Ascending aorta (tissue), 2 donors: ENCODE data around the gene IFNL1. TPM values are rescaled to one million over a fixed set of nuclear protein-coding genes. Genes with fewer than 3 reads are reported as not detected.

Source experiments
- DNase-seq, 2 donors: peaks; one replicate each; pipeline ENCODE4 v3.0.0-alpha.2; 2019; ENCODE audit warnings: low spot score in 2 of 2
- H3K27ac ChIP-seq, 2 donors: fragments of 200-600 bp; sonication (generic); one replicate each; pipeline ENCODE4 v1.5.1; 2016 to 2017; ENCODE audit warnings: mild to moderate bottlenecking in 1 of 2
- H3K27me3 ChIP-seq: fragments of 200-600 bp; sonication (generic); one replicate; pipeline ENCODE4 v1.5.1; 2017
- H3K36me3 ChIP-seq, 2 donors: fragments of 200-600 bp; sonication (generic); one replicate each; pipeline ENCODE4 v1.5.1; 2016
- H3K4me1 ChIP-seq, 2 donors: fragments of 200-600 bp; sonication (generic); one replicate each; pipeline ENCODE4 v1.5.1; 2016 to 2017; ENCODE audit warnings: mild to moderate bottlenecking in 1 of 2
- H3K4me3 ChIP-seq, 2 donors: fragments of 200-600 bp; sonication (generic); one replicate each; pipeline ENCODE4 v1.5.1; 2016 to 2017; ENCODE audit warnings: mild to moderate bottlenecking in 1 of 2
- H3K9me3 ChIP-seq, 2 donors: fragments of 200-600 bp; sonication (generic); one replicate each; pipeline ENCODE4 v1.5.1; 2016
- intact Hi-C: fragments of 100-400 bp; cut with DNase I; formaldehyde crosslinking; loops from one replicate; pipeline ENCODE4 v1.15.1; 2023
- total RNA-seq: library from RNA; depleted of rRNA; stranded (reverse); fragments of >200 nt; gene quantifications from one replicate; pipeline ENCODE4 v1.1.0, GENCODE V29; 2016
- TF ChIP-seq, protein P1 (sequence below), 3 experiments: fragments of 200-600 bp in 2 of 3; fragments of 450-650 bp in 1 of 3; sonication (generic) in 2 of 3; IDR thresholded peaks; one replicate each; pipeline ENCODE4 v1.5.1; 2016 to 2019; ENCODE audit warnings: antibody characterized with exemption in 3 of 3, mild to moderate bottlenecking in 1 of 3, moderate library complexity in 1 of 3

Gene IFNL1
- total RNA-seq, 1 donor from 2014 or later = not detected

DNA sequence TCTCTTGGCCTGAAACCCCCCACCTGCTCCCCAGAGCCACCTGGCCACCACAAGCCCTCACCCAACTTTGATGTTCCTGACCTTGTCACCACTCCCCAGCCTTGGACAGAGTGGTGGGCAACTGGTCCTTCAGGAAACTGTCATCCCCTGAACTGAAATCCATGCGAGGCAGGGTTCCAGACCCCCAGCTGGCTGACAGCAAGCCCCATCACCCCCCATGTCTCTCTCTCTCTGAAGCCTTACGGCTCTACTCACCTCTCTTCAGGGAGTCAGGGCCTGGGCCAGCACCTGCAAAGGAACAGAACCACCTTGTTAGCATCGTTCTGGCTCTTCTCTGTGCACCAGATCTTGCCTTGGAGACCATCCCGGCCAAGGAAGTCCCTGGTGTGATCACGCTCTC, 21.9 kb downstream of the IFNL1 start:
- peaks cover 4% of the 10 kb centered on the region in 2 donors for H3K4me1 ChIP-seq
- intact Hi-C loops = no loop called here

DNA sequence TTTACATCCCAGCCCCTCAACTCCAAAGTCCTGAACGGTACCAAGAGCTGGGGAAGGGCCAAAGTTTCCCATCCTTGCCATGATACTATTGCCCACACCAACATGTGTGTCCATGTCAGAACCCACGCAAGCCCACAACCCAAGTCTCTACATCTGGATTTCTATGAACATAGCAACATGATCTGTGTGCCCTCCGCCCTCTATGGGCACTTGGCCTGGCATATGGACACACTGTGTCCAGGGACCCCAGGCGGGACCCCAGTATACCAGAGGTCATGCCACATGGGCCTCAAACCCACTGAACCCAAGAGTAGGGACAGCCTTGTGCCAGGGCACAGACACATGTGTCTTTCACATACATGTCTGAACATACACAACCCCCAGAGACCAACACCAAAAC, 22.5 kb downstream of the IFNL1 start:
- H3K9me3 ChIP-seq = no peaks in the 10 kb centered on the region
- no peak overlapping the region for H3K27ac ChIP-seq
- intact Hi-C loops = no loop called here
- no peak for DNase-seq
- TF ChIP-seq, protein P1, sequence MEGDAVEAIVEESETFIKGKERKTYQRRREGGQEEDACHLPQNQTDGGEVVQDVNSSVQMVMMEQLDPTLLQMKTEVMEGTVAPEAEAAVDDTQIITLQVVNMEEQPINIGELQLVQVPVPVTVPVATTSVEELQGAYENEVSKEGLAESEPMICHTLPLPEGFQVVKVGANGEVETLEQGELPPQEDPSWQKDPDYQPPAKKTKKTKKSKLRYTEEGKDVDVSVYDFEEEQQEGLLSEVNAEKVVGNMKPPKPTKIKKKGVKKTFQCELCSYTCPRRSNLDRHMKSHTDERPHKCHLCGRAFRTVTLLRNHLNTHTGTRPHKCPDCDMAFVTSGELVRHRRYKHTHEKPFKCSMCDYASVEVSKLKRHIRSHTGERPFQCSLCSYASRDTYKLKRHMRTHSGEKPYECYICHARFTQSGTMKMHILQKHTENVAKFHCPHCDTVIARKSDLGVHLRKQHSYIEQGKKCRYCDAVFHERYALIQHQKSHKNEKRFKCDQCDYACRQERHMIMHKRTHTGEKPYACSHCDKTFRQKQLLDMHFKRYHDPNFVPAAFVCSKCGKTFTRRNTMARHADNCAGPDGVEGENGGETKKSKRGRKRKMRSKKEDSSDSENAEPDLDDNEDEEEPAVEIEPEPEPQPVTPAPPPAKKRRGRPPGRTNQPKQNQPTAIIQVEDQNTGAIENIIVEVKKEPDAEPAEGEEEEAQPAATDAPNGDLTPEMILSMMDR (IDR thresholded peaks at IDR 0.05) = no peak
- H3K4me3 ChIP-seq = no peak overlapping the region
- no peaks in the 10 kb centered on the region for H3K27me3 ChIP-seq
- H3K36me3 ChIP-seq = peaks cover 0 to 4% of the 10 kb centered on the region in 2 donors
- H3K4me1 ChIP-seq = peaks cover 4% of the 10 kb centered on the region in 2 donors

More for the DNA sequence above, 21.9 kb downstream of the IFNL1 start:
- no peaks in the 10 kb centered on the region for H3K9me3 ChIP-seq
- peaks cover 0 to 4% of the 10 kb centered on the region in 2 donors for H3K36me3 ChIP-seq
- TF ChIP-seq, protein P1 (IDR thresholded peaks at IDR 0.05) = no peak
- no peaks in the 10 kb centered on the region for H3K27me3 ChIP-seq
- H3K27ac ChIP-seq = no peak overlapping the region
- H3K4me3 ChIP-seq = no peak overlapping the region
- DNase-seq = no peak

DNA sequence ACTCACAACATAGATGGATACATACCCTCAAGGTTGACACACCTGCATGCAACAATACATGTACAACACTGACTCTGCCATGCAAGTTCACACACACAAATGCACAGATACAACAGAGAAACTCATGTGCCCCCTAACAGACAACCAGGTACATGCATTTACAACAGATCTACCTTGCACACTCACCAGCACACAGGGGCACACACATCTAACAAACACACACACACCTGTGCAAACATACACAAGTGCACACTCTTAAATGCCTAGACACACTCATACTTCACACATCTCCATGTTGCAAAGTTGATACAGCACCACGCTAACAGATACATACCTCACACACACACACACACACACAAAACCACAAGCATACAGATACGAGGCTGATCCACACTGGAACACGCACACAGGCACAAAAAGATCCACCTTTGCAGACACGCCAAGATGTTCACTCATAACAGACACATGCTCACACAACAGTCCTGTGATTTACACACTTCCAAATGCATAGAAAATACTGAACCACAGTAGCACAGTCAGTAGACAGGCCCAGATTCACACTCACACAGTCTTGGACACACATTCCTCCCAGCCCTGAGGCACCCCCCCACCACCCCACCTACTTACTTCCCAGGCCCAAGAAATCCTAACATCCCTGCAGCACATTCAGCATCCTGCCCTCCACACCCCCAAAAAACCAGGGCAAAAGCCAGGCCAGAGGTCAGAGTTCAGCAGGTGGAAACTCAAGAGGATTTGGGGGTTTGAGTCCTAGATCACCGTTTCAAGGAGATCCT, 23.1 kb downstream of the IFNL1 start:
- H3K27ac ChIP-seq = no peak overlapping the region
- DNase-seq = no peak
- peaks cover 4% of the 10 kb centered on the region in 2 donors for H3K4me1 ChIP-seq
- H3K9me3 ChIP-seq = no peaks in the 10 kb centered on the region
- H3K4me3 ChIP-seq = peak overlapping the region in 1 of 2 donors; percentile 69
- intact Hi-C loops = no loop called here
- TF ChIP-seq, protein P1 (IDR thresholded peaks at IDR 0.05) = no peak
- H3K27me3 ChIP-seq = no peaks in the 10 kb centered on the region
- H3K36me3 ChIP-seq = peaks cover 0 to 4% of the 10 kb centered on the region in 2 donors

DNA sequence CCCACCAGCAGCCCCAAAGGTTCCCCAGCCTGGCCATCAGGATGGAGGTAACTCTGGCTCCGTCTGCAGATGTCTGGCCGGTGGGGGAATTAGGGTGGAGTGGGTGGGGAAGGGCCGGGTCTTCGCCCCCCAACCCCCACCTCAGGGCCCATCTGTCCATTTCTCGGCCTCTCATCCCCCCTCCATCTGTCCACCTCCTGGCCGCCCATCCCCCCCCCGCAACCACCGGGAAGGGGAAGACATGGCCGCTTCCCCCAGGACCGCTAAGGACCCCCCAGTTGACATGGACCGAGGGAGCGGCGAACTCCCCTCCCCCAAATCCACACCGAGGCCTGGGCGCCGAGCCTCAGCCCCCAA, 23.7 kb downstream of the IFNL1 start:
- peak overlapping the region; percentile 52 to 69 for H3K4me3 ChIP-seq
- no peaks in the 10 kb centered on the region for H3K9me3 ChIP-seq
- intact Hi-C loops = loop anchor here (10.0 kb wide), 1 partner anchor 135 kb away; no protein-coding TSS in a partner anchor
- H3K27me3 ChIP-seq = no peaks in the 10 kb centered on the region
- H3K4me1 ChIP-seq = peaks cover 4% of the 10 kb centered on the region in 2 donors
- H3K27ac ChIP-seq = no peak overlapping the region
- TF ChIP-seq, protein P1 (IDR thresholded peaks at IDR 0.05) = no peak
- DNase-seq = no peak
- H3K36me3 ChIP-seq = peaks cover 0 to 1% of the 10 kb centered on the region in 2 donors

DNA sequence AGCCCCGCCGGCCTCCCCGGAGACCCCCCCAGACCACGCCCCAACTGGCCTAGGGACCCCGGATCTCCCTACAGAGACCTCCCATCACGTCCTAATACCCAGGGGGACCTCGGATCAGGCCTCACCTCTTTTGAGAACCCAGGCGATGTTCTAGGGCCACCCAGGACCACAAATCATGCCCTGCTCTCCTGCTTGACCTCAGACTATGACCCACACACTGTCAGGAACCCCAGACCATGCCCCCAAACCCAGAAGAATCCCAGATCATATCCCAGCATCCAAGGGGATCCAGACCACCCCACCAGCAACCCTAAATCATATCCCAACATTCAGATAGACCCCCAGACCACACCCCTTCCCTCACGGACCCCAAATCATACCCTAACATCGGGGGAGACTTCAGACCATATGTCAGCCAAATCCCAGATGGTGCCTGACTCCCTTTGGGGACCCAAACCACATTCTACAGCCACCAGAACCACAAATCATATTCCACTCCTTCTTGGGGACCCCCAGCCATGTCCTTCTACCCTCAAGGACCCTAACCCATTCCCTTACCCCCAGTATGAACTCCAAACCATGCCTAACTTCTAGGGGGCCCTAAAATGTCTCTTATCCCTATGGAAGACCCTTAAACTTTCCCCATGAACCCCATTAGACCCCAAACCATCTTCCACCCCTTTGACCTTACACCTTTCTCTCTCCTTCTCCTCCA, 25.1 kb downstream of the IFNL1 start:
- H3K27me3 ChIP-seq = no peaks in the 10 kb centered on the region
- no peak for DNase-seq
- H3K4me1 ChIP-seq = peaks cover 4% of the 10 kb centered on the region in 2 donors
- H3K36me3 ChIP-seq = no peaks in the 10 kb centered on the region
- TF ChIP-seq, protein P1 (IDR thresholded peaks at IDR 0.05) = no peak
- peak overlapping the region in 1 of 2 donors; percentile 69 for H3K4me3 ChIP-seq
- H3K9me3 ChIP-seq = no peaks in the 10 kb centered on the region
- no peak overlapping the region for H3K27ac ChIP-seq
- intact Hi-C loops = loop anchor here (10.0 kb wide), 1 partner anchor 136 kb away; no protein-coding TSS in a partner anchor
